HFF-Myc (cell line): Measurements from ENCODE around the gene TMEM235.

ENCODE experiments used
- DNase-seq: peaks from one replicate; pipeline ENCODE4 v3.0.0-alpha.2; 2011; ENCODE audit warnings: low read depth; ENCODE audit errors: extremely low read depth
- H3K4me3 ChIP-seq: replicated peaks from 2 replicates; pipeline ENCODE4 v1.5.1; 2011; ENCODE audit warnings: low read depth, mild to moderate bottlenecking, control low read depth, low read length
- CTCF ChIP-seq: IDR thresholded peaks from 2 replicates; pipeline ENCODE4 v1.5.1; 2012; ENCODE audit warnings: mild to moderate bottlenecking, low read depth, low read length, control low read depth; ENCODE audit errors: missing control alignments

Gene TMEM235

GRCh38 chr17:78239489-78239931 is 8.1 kb downstream of the TMEM235 start:
- TF ChIP-seq CTCF: no peak
- H3K4me3 ChIP-seq: no peak overlapping the region
- DNase-seq: no peak

- H3K4me3 ChIP-seq: no peak overlapping the region
- DNase-seq: no peak
- no peak for TF ChIP-seq CTCF
Measured at GRCh38 chr17:78240012-78240655, 8.7 kb downstream of the TMEM235 start.

- no peak for DNase-seq
- TF ChIP-seq CTCF: no peak
- H3K4me3 ChIP-seq: no peak overlapping the region
Measured at GRCh38 chr17:78240839-78241238, 9.4 kb downstream of the TMEM235 start.

GRCh38 chr17:78241277-78242023 is 10.0 kb downstream of the TMEM235 start:
- no peak for TF ChIP-seq CTCF
- no peak overlapping the region for H3K4me3 ChIP-seq
- peak; percentile 25 for DNase-seq

GRCh38 chr17:78242024-78242742 is 10.8 kb downstream of the TMEM235 start:
- no peak for DNase-seq

GRCh38 chr17:78247304-78247703 is 15.9 kb downstream of the TMEM235 start:
- no peak overlapping the region for H3K4me3 ChIP-seq
- no peak for TF ChIP-seq CTCF
- DNase-seq: no peak

More at GRCh38 chr17:78242024-78242742, 10.8 kb downstream of the TMEM235 start:
- no peak for TF ChIP-seq CTCF
- H3K4me3 ChIP-seq: no peak overlapping the region
